ENCODE data around the gene CCDC197. TPM values are rescaled to one million over a fixed set of nuclear protein-coding genes. Genes with fewer than 3 reads are reported as not detected.

The CCDC197 gene
- total RNA-seq, 1 donor from 2014 or later = 1.3 TPM

Small RNA genes within 50 kb of the gene (microRNA-seq; reads per million reads assigned to microRNA genes)
- gene MIR4506 = not detected

Other genes with a start within 250 kb of the CCDC197 start
- gene PRIMA1, start 208.8 kb upstream of the CCDC197 start, total RNA-seq = 8.4 TPM
- gene FAM181A, start 70.0 kb upstream of the CCDC197 start, total RNA-seq = not detected
- gene ASB2, start 20.7 kb upstream of the CCDC197 start, total RNA-seq = 297 TPM
- gene OTUB2, start 29.0 kb downstream of the CCDC197 start, total RNA-seq = 0.56 TPM
- 181 TPM for gene DDX24, start 83.9 kb downstream of the CCDC197 start, total RNA-seq
- gene IFI27L1, start 84.0 kb downstream of the CCDC197 start, total RNA-seq = 11.6 TPM
- gene IFI27, start 113.4 kb downstream of the CCDC197 start, total RNA-seq = 132 TPM
- 50.1 TPM for gene IFI27L2, start 132.3 kb downstream of the CCDC197 start, total RNA-seq
- not detected for gene PPP4R4, start 177.0 kb downstream of the CCDC197 start, total RNA-seq

Data from Right ventricle myocardium superior (tissue), 1 donor.